Kidney glomerular epithelial cell (primary cell): Measurements from ENCODE around the gene GMCL1.
A peak's percentile ranks its signal among the peaks of the same experiment; 100 is the strongest.
"Not testable (repeated sequence)": the region's sequence is repeated elsewhere in the genome, so short reads cannot be mapped to it uniquely, and the experiment has no call there.

Experiments used
- DNase-seq: peaks from one replicate; lab custom pipeline; 2025; lab: John Stamatoyannopoulos, UW

The GMCL1 gene

DNA sequence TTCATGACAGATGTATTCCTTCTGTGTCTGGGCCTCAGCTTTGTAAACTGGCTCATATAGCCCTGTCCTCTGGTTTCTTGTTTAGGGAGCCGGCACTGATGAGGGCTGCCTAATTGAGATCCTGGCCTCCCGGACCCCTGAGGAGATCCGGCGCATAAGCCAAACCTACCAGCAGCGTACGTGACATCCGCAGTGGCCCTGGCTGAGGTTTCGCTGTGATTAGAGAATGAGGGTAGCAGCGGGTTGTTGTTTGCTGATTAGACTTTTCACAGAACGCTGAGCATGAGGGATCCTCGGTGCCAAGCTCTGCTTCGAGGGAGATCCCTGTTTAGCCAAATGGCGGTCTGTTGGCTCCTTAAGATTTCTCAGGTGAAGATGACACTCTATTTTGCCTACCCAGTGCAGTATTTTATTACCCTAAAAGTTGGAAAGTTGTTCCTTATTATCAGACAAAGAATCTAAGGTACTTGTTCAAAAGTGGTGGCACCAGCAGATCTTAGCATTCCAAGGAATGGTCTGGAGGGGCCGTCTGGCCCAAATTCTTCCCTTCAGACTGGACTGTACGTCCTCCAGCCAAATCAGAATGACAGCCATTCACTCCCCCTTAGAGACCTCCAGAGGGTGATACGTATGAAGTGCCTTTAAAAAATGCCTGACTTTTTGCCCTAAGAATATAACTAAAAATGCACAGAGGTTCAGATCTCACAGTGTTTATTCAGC, 21.5 kb upstream of the GMCL1 start:
- no peak for DNase-seq

DNA sequence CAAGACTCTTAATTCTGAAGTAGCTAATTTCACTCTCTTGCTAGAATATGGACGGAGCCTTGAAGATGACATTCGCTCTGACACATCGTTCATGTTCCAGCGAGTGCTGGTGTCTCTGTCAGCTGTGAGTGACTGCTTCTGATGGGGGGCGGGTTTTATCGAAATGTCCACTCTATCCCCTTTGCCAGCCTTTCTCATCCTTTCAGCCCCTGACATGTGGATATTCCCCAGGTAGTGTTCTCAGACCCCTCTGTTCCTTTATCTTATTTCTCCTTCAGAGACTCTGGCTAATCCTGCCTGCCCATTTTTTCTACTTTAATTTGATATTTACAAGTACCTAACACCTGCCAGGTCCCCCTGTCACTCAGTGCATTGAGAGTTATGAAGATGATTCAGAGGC, 18.9 kb upstream of the GMCL1 start:
- DNase-seq = no peak

DNA sequence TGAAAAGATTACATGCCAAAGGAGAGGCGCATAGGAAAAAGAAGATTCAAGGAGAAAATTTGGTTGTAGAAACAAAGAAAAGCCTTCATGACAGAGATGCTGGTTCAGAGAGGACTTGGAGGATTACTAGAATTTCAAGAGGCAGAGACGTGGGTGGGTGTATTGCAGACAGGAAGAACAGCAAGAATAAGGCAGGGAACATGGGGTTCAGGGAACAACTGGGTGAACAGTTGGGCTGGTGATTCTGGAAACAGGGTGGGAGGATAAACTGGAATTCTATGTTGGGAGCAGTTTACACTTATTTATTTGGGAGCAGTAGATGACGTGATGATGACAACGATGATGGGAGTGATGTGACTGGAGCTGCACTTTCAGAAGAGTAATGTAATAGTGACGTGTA, 18.4 kb upstream of the GMCL1 start:
- no peak for DNase-seq

GRCh38 chr2:69811591-69811990, 17.9 kb upstream of the GMCL1 start:
- no peak for DNase-seq

DNA sequence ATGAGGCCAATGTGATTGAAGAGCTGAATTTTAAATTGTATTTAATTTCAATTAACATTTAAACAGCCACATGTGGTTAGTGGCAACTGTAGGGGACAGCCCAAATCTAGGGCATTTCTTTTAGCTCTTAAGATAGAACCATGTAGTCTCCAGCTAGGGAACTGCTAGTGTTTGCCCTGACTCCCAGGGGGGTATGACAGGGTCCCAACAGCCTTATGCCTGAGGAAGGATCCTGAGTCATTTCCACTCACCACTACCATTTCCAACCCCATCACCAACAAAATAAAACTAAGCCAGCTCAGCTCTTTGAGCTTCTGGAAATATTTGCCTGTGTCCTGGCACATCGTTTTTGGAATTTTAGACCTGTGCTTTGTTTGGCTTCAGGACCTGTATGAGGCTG, 13.7 kb upstream of the GMCL1 start:
- DNase-seq = no peak

GRCh38 chr2:69816923-69817542, 12.4 kb upstream of the GMCL1 start:
- DNase-seq = peak; percentile 90

GRCh38 chr2:69817729-69818501, 11.5 kb upstream of the GMCL1 start:
- DNase-seq = no peak

DNA sequence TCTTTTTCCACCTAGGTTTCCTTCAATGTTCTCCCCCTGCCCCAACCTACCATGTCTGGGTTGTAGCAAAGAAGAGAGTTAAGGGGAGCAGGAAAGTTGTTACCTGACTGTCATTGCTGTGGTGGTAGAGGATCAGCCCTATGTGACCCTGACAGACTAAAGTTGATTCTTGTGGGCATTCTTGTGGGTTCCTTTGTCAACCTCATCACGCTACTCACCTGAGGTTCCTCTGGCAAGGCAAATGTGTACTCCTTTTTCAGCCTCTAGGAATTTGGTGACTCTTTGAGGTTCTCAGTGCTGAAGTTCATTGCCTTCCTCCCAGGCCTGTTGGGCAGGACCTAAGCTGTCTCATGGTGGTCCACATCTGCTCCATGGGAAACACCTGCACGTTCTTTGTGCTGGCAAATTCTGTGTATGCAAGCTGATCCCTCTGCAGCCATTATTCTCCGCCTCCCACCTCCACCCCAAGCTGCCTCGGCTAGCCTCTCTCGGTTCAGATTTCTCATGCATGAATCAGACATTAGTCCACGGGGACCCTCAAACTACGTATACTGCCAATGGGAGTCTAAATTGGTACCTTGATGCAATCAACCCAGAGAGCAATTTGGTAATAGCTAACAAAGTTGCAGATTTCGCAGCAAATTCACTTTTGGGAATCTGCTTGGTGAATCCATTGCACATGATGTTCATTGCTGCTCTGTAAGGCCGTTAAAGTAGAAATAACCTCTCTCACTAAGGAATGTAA, 1.5 kb upstream of the GMCL1 start:
- DNase-seq = no peak

- DNase-seq = no peak
These were observed 563 bp upstream of the GMCL1 start for GRCh38 chr2:69828938-69829255.

DNA sequence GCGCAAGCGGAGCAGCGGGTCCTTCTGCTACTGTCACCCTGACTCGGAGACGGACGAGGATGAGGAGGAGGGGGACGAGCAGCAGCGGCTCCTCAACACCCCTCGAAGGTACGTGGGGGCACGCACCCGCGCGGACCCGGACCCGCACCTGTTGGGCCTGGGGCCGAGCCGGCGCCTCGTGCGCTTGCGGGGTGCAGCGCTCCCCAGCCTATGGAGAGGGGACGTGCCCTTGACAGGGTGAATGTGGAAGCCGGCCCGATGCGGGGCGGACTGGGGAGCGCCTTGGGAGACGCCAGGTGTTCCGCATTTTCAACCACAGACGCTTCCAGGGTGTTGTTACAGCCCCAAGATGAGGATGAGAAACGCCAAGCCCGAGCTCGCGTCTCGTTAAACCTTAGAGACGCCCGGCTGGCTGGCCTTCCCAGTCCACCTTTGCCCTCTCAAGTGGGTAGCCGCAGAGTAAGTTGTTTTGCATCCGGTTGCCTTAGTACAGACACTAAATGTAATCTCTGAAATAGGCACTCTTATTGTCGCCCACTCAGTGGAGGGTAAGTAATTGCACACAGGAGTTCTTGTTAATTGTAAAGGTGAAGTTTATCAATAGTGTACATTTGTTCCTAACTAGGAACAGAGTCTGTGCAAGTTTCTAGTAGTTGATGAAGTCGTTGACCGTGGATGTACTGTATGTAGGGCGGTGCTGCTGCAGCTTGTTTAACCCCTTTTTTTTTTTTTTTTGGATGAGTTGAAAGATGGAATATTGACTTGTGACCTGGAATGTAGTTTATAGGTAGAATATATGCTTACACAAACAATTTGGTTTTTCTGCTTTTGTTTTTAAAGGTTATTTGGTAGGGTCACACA, 815 bp downstream of the GMCL1 start:
- peak; percentile 35 for DNase-seq

GRCh38 chr2:69830906-69831241, 1.4 kb downstream of the GMCL1 start:
- not testable (repeated sequence) for DNase-seq

DNA sequence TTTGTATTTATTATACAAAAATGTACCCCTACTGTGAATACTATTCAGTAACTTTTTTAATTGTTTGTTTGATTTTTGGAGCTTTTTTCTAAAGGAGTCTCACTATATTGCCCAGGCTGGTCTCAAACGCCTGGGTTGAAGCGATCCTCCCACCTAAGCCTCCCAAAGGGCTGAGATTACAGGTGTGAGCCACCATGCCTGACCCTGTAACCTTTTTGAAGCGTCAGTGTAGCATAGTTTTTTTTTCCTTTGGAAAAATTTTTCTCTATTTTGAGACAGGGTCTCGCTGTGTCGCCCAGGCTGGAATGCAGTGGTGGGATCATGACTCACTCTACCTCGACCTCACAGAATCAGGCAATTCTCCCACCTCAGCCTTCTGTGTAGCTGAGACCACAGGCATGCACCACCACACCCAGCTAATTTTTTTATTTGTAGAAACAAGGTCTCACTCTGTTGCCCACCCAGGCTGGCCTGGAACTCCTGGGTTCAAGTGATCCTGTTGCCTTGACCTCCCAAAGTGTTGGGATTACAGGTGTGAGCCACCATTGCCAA, 2.0 kb downstream of the GMCL1 start:
- DNase-seq = no peak

GRCh38 chr2:69833752-69834151, 4.3 kb downstream of the GMCL1 start:
- DNase-seq = no peak

DNA sequence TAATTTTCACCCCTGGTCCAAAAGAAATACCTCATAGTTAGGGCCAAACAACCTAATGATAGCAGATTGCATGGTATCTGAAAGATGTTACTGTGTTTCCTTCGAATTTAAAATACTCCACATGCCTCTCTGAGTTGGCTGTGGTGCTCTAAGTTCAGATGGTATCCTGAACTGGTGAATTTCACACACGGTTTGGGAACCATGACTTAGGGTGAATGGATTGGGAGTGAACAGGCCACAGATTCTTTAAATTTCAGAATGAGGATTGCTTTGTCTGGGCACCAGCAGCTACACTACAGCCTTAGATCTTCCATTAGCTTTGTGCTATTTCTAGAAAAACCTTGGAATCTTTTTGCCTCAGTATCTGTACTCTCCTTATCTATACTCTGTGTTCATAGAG, 6.2 kb downstream of the GMCL1 start:
- no peak for DNase-seq

DNA sequence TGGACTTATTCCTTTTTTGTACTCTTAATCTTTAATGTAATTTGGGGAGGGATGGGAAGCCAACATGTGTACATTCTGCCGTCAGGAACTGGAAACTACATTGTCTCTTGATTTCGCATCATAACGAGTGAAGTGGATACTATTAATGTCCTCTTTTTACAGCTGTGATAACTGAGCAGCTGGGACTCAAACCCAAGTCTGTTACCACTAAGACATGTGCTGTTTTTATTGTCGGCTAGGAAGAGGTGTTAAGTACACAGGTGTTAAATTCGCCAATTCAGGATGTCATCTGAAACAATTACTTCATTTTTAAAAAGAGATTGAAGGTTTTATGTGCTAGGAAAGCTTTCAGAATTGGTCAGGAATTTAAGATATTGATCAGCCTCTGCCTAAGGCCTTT, 6.9 kb downstream of the GMCL1 start:
- no peak for DNase-seq

GRCh38 chr2:69837533-69837932, 8.1 kb downstream of the GMCL1 start:
- no peak for DNase-seq

GRCh38 chr2:69843993-69844392, 14.5 kb downstream of the GMCL1 start:
- no peak for DNase-seq

- DNase-seq = no peak
These were observed 15.1 kb downstream of the GMCL1 start for GRCh38 chr2:69844560-69844959.

GRCh38 chr2:69846182-69847067, 17.0 kb downstream of the GMCL1 start:
- DNase-seq = no peak

DNA sequence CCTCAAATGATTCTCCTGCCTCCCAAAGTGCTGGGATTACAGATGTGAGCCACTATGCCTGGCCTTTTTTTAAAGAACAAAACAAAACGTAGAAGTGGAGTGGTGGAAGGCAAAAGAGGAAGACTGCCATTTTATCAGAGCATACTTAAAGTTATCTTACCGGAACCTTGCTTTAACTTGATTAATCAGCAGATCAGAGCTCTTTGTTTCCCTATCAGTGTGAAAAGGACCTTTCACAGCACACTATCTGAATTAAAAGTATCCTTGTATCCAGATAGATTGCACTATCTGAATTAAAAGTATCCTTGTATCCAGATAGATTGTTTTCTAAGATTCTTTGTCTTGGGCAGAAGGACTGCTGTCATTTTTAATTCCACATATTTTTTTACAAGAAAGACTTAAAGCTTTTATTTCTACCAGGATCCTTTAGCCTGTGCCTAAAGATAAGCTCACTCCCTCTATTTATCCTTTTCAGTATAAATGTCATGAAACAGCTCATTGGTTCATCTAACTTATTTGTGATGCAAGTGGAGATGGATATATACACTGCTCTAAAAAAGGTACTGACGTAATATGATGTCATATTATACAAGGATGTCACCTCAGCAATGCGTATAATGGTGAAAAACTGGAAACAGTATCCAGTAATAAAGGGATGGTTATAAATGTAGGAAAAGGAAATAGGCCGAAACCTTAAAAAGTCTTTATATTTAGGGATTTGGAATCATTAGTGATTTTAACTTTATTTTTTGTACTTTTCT, 17.8 kb downstream of the GMCL1 start:
- DNase-seq = no peak
